MM.1S (cell line): ENCODE measurements around the gene EIF2AK3.

Experiments
- DNase-seq: peaks from one replicate; pipeline ENCODE4 v3.0.0-alpha.2; 2015
- H2AFZ ChIP-seq: fragments of 300-600 bp; sonication (generic); 2 replicates; pipeline ENCODE4 v1.6.0; 2016; ENCODE audit warnings: antibody characterized with exemption, low read length
- H3F3A ChIP-seq: fragments of 300-600 bp; sonication (generic); 2 replicates; pipeline ENCODE4 v1.6.1; 2016; ENCODE audit warnings: mild to moderate bottlenecking, antibody characterized with exemption, low read length, moderate library complexity, mixed read lengths; ENCODE audit not compliant: insufficient read depth
- H3K27ac ChIP-seq: fragments of 300-600 bp; sonication (generic); 2 replicates; pipeline ENCODE4 v1.5.1; 2016; ENCODE audit warnings: mild to moderate bottlenecking, low read length
- H3K27me3 ChIP-seq: fragments of 300-600 bp; sonication (generic); replicated peaks from 2 replicates; pipeline ENCODE4 v1.6.0; 2016; ENCODE audit warnings: low read length; ENCODE audit not compliant: insufficient read depth
- H3K36me3 ChIP-seq: fragments of 300-600 bp; sonication (generic); replicated peaks from 2 replicates; pipeline ENCODE4 v1.6.1; 2016; ENCODE audit warnings: mild to moderate bottlenecking, low read length, mixed read lengths; ENCODE audit not compliant: insufficient read depth
- H3K4me1 ChIP-seq: fragments of 300-600 bp; sonication (generic); 2 replicates; pipeline ENCODE4 v1.6.1; 2016; ENCODE audit warnings: low read length, mixed read lengths
- H3K4me2 ChIP-seq: fragments of 300-600 bp; sonication (generic); 2 replicates; pipeline ENCODE4 v1.6.0; 2016; ENCODE audit warnings: low read depth, low read length
- H3K4me3 ChIP-seq: fragments of 300-600 bp; sonication (generic); 2 replicates; pipeline ENCODE4 v1.5.1; 2016; ENCODE audit warnings: low read length, mixed read lengths
- H3K79me2 ChIP-seq: fragments of 300-600 bp; sonication (generic); 2 replicates; pipeline ENCODE4 v1.6.1; 2016; ENCODE audit warnings: mixed run types, low read length, mixed read lengths
- H3K9ac ChIP-seq: fragments of 300-600 bp; sonication (generic); 2 replicates; pipeline ENCODE4 v1.6.1; 2016; ENCODE audit warnings: low read length, mixed read lengths
- H3K9me2 ChIP-seq: fragments of 300-600 bp; sonication (generic); replicated peaks from 2 replicates; pipeline ENCODE4 v1.6.1; 2016; ENCODE audit warnings: mild to moderate bottlenecking, low read length, mixed read lengths; ENCODE audit not compliant: insufficient read depth
- H3K9me3 ChIP-seq: fragments of 300-600 bp; sonication (generic); replicated peaks from 2 replicates; pipeline ENCODE4 v1.6.1; 2016; ENCODE audit warnings: mild to moderate bottlenecking, low read length, mixed read lengths; ENCODE audit not compliant: insufficient read depth
- H4K20me1 ChIP-seq: fragments of 300-600 bp; sonication (generic); 2 replicates; pipeline ENCODE4 v1.6.1; 2016; ENCODE audit warnings: mild to moderate bottlenecking, low read length, moderate library complexity, mixed read lengths; ENCODE audit not compliant: insufficient read depth
- CTCF ChIP-seq: fragments of 300-600 bp; sonication (generic); IDR thresholded peaks from 2 replicates; pipeline ENCODE4 v1.5.1; 2016; ENCODE audit warnings: antibody characterized with exemption, low read length, mixed read lengths
- EZH2 ChIP-seq: fragments of 300-600 bp; sonication (generic); optimal IDR thresholded peaks from 2 replicates; pipeline ENCODE3; 2017; ENCODE audit warnings: low read depth, mild to moderate bottlenecking, antibody characterized with exemption, low read length, mixed read lengths
- EZH2phosphoT487 ChIP-seq: fragments of 300-600 bp; sonication (generic); IDR thresholded peaks from 2 replicates; pipeline ENCODE4 v1.6.1; 2018; ENCODE audit warnings: antibody characterized with exemption, low read length

EIF2AK3 gene

GRCh38 chr2:88669482-88670214 lies 42.4 kb upstream of the EIF2AK3 start:
- peak; percentile 60 for DNase-seq
- no peaks in the 10 kb centered on the region for H4K20me1 ChIP-seq
- TF ChIP-seq CTCF (peak; percentile 81), EZH2 (no peak)
- H3K4me2 ChIP-seq: no peak overlapping the region
- H3K4me1 ChIP-seq: no peaks in the 10 kb centered on the region
- H3K36me3 ChIP-seq: no peaks in the 10 kb centered on the region
- H3K4me3 ChIP-seq: no peak overlapping the region
- no peaks in the 10 kb centered on the region for H3K9me2 ChIP-seq
- H3K79me2 ChIP-seq: no peaks in the 10 kb centered on the region
- H2AFZ ChIP-seq: no peak overlapping the region
- no peaks in the 10 kb centered on the region for H3F3A ChIP-seq
- H3K9ac ChIP-seq: no peak overlapping the region
- H3K27ac ChIP-seq: no peak overlapping the region
- no peaks in the 10 kb centered on the region for H3K27me3 ChIP-seq
- H3K9me3 ChIP-seq: no peaks in the 10 kb centered on the region

GRCh38 chr2:88668862-88669261 lies 41.6 kb upstream of the EIF2AK3 start:
- no peaks in the 10 kb centered on the region for H3K4me1 ChIP-seq
- H3F3A ChIP-seq: no peaks in the 10 kb centered on the region
- H2AFZ ChIP-seq: no peak overlapping the region
- TF ChIP-seq EZH2 (no peak), EZH2phosphoT487 (no peak), CTCF (no peak)
- H3K79me2 ChIP-seq: no peaks in the 10 kb centered on the region
- H3K4me3 ChIP-seq: no peak overlapping the region
- no peak overlapping the region for H3K9ac ChIP-seq
- H3K4me2 ChIP-seq: no peak overlapping the region
- H3K27ac ChIP-seq: no peak overlapping the region
- H3K27me3 ChIP-seq: no peaks in the 10 kb centered on the region
- H3K36me3 ChIP-seq: no peaks in the 10 kb centered on the region
- no peaks in the 10 kb centered on the region for H3K9me3 ChIP-seq
- H4K20me1 ChIP-seq: no peaks in the 10 kb centered on the region
- no peak for DNase-seq
- no peaks in the 10 kb centered on the region for H3K9me2 ChIP-seq

- peak; percentile 18 for DNase-seq
- H3K27me3 ChIP-seq: no peaks in the 10 kb centered on the region
- H3K9ac ChIP-seq: no peak overlapping the region
- H4K20me1 ChIP-seq: no peaks in the 10 kb centered on the region
- no peaks in the 10 kb centered on the region for H3K36me3 ChIP-seq
- H3K9me3 ChIP-seq: no peaks in the 10 kb centered on the region
- H3K9me2 ChIP-seq: no peaks in the 10 kb centered on the region
- H3F3A ChIP-seq: no peaks in the 10 kb centered on the region
- H3K4me1 ChIP-seq: no peaks in the 10 kb centered on the region
- no peaks in the 10 kb centered on the region for H3K79me2 ChIP-seq
- H3K4me2 ChIP-seq: no peak overlapping the region
- H3K27ac ChIP-seq: no peak overlapping the region
- no peak overlapping the region for H3K4me3 ChIP-seq
- TF ChIP-seq EZH2phosphoT487 (no peak), CTCF (no peak), EZH2 (no peak)
- no peak overlapping the region for H2AFZ ChIP-seq
Measured at GRCh38 chr2:88667219-88667618, 40.0 kb upstream of the EIF2AK3 start.
